Measurements from ENCODE around the gene SHISAL1. TPM values are rescaled to one million over a fixed set of nuclear protein-coding genes. Genes with fewer than 3 reads are reported as not detected.

Gene SHISAL1
- total RNA-seq, 4 donors from 2014 or later, result 1.1 to 3.3 (median 1.4) TPM

- Histone ChIP-seq H3K36me3 (no peaks in the 10 kb centered on the region), H3K27me3 (no peaks in the 10 kb centered on the region), H3K4me1 (no peaks in the 10 kb centered on the region), H3K9me3 (no peaks in the 10 kb centered on the region), H3K4me3 (no peak overlapping the region), H3K27ac (no peak overlapping the region)
- TF ChIP-seq CTCF (IDR thresholded peaks at IDR 0.05), result no peak
- no peak for TF ChIP-seq POLR2A (IDR thresholded peaks at IDR 0.05)
- no peak for DNase-seq
Observed at GRCh38 chr22:44295406-44295805, 17.3 kb downstream of the SHISAL1 start.

- DNase-seq, result no peak
- TF ChIP-seq CTCF (IDR thresholded peaks at IDR 0.05) (no peak), POLR2A (IDR thresholded peaks at IDR 0.05) (no peak)
- Histone ChIP-seq H3K27me3 (no peaks in the 10 kb centered on the region), H3K27ac (no peak overlapping the region), H3K36me3 (no peaks in the 10 kb centered on the region), H3K4me1 (no peaks in the 10 kb centered on the region), H3K9me3 (no peaks in the 10 kb centered on the region), H3K4me3 (no peak overlapping the region)
Observed at GRCh38 chr22:44293876-44294275, 18.9 kb downstream of the SHISAL1 start.

- Histone ChIP-seq H3K4me3 (no peak overlapping the region), H3K36me3 (no peaks in the 10 kb centered on the region)
Observed at GRCh38 chr22:44293034-44293433, 19.7 kb downstream of the SHISAL1 start.

GRCh38 chr22:44292521-44292920, 20.2 kb downstream of the SHISAL1 start:
- TF ChIP-seq CTCF (IDR thresholded peaks at IDR 0.05) (no peak), POLR2A (IDR thresholded peaks at IDR 0.05) (no peak)
- no peaks in the 10 kb centered on the region for H3K27me3 ChIP-seq
- no peaks in the 10 kb centered on the region for H3K4me1 ChIP-seq
- no peaks in the 10 kb centered on the region for H3K36me3 ChIP-seq
- H3K4me3 ChIP-seq, result no peak overlapping the region
- no peak overlapping the region for H3K27ac ChIP-seq
- H3K9me3 ChIP-seq, result no peaks in the 10 kb centered on the region
- no peak for DNase-seq

More at GRCh38 chr22:44293034-44293433, 19.7 kb downstream of the SHISAL1 start:
- TF ChIP-seq CTCF (IDR thresholded peaks at IDR 0.05) (no peak), POLR2A (IDR thresholded peaks at IDR 0.05) (no peak)
- Histone ChIP-seq H3K4me1 (no peaks in the 10 kb centered on the region), H3K27me3 (no peaks in the 10 kb centered on the region), H3K9me3 (no peaks in the 10 kb centered on the region), H3K27ac (no peak overlapping the region)
- DNase-seq, result no peak

- Histone ChIP-seq H3K27me3 (no peaks in the 10 kb centered on the region), H3K4me3 (no peak overlapping the region), H3K36me3 (no peaks in the 10 kb centered on the region), H3K9me3 (no peaks in the 10 kb centered on the region), H3K27ac (no peak overlapping the region), H3K4me1 (no peaks in the 10 kb centered on the region)
- TF ChIP-seq POLR2A (IDR thresholded peaks at IDR 0.05), result no peak
- TF ChIP-seq CTCF (IDR thresholded peaks at IDR 0.05), result no peak
- no peak for DNase-seq
Observed at GRCh38 chr22:44291674-44292360, 20.9 kb downstream of the SHISAL1 start.

Measured in Peyer's patch (tissue), 4 donors.